Pulmonary artery endothelial cell (primary cell): ENCODE measurements around the gene ZNF14. TPM values are rescaled to one million over a fixed set of nuclear protein-coding genes. Genes with fewer than 3 reads are reported as not detected.
"Not testable (repeated sequence)": the region's sequence is repeated elsewhere in the genome, so short reads cannot be mapped to it uniquely, and the experiment has no call there.

Source experiments
- DNase-seq: peaks from one replicate; pipeline ENCODE4 v3.0.0-alpha.2; 2011; ENCODE audit warnings: low read depth, low spot score
- total RNA-seq: library from RNA; depleted of rRNA; stranded (reverse); fragments of >200 nt; gene quantifications from 2 replicates; pipeline ENCODE4 v1.2.3, GENCODE V29; 2014

Gene ZNF14
- 3.7 and 5.2 TPM in 2 replicates for total RNA-seq

DNA sequence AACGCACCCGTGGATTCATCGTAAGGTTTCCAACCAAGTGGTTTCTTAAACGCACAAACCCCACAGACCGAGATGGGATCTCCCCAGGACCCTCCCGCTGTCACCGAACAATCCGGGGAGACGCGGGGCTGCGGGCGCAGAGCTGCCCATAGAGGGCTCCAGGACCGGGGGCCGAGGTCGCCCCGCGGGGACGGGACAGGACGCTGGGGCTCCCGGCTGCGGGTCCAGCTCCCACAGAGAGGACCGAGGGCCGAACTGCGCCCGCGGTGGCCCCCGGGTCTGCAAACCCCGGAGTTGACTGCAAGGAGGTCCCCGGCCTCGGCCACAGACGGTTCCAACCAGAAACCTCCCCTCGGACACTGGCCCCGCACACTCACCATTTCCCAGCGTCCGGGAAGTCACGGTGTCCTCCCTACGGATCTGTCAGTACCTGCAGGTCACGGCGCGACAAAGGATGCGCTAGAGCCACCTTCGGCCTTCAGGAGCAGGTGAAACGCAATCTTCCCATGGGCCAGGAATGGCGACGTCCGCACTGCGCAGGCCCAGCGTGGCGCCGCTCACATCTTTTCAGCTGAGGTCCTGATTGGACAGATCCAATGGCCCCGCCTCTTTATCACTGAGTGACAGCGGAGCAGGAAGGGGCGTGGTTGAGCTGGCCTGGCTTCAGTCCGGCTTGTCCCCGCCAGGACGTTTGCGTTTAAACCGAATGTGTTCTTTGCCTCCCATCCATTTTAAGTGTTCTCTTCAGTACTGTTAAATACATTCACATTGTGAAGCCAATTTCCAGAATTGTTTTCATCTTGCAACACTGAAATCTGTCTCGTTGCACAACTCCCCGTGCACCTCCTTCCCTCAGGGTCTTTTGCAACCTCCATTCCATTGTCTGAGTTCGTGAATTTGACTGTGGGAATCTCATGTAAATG is at the start of gene ZNF14:
Gene ZNF14, minus strand, starts transcription at position 534 of the 923 bp plus-strand sequence. Its CDS starts 154 bp downstream, at position 380.
- peak; percentile 77 for DNase-seq

DNA sequence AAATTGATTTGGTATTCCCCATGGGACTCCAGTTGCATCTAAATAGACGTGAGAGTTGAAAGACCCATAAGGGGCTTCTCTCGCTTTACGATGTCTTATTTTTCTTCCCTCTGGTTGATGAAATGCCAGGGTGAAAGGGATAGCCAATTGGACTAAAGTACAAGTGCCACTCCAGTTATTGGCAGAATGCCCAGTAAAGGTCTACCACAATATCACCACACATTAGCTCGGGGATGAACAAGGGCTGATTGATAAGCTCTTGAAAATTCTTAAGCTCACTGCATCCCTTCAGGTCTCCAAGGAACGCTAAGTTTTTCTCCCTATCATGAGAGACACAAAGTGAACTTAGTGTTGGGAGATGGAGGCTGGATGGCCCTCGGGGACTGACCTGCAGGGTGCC is 48.9 kb upstream of the ZNF14 start:
- DNase-seq = not testable (repeated sequence)

DNA sequence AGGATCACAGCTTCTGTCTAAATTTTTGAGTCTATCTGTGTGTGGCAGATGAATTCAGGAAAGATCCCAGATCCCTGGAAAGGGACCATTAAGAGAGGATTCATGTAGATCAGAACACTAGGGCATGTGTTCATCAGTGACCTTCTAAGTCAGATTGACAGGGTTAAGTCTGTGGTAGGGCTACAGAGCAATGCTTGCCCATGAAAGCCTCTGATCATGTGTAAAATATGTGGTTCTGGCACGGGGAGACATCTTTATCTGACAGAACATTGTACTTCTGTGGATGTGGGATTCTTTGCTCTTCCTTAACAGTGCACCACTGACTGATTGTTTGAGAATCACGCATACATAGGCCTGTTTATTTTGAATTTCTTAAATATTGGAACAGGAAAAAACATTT is 45.8 kb upstream of the ZNF14 start:
- no peak for DNase-seq

DNA sequence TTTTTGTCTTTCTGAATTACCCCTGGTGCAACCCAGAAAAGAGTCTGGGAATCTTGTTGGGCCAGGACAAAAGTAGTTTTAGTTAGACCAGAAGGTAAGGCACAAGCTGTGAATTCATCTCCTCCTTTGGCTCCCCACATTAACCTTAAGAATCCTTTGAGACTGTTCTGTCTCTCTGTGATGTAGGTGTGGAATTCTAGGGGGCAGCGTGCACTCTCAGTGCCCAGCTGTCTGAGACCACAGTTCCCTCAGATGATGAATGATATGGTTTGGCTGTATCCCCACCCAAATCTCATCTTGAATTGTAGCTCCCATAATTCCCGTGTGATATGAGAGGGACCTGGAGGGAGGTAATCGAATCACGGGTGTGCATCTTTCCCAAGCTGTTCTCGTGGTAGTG is 44.8 kb upstream of the ZNF14 start:
- DNase-seq = no peak

DNA sequence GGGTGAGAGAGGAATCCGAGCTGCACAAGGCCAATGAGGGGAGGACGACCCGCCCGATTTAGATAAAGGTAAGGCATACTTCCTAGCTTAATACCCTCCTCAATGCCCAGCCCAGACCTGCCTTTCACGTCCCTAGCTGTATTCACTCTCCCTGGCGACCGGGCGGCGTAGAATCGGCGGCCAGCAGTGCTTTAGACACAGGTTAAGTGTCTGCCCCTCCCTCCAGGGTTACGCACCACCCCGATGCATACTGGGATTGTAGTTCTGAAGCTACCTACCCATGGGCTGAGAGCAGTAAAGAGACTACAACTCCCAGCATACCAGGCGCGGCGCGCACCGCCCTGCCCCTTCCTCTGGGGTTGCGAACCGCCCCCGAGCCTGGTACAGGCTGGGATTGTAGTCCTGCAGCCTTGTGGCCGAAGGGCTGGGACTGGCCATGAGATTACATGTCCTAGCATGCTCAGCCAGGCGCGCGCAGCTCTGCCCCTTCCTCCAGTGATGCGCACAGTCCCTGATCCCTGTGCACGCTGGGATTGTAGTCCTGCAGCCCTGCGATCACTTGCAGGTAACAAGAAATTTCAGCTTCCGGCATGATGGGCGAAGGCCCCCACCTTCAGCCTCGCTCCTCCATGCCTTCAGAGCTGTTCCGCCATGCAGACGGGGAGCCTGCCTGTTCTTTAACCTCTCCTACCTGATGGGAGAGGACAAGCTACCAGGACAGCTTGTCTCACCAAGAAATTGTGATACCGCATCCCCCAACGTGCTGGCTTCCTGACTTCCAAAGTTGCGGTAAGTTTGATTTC is 43.5 kb upstream of the ZNF14 start:
- peak; percentile 95 for DNase-seq

DNA sequence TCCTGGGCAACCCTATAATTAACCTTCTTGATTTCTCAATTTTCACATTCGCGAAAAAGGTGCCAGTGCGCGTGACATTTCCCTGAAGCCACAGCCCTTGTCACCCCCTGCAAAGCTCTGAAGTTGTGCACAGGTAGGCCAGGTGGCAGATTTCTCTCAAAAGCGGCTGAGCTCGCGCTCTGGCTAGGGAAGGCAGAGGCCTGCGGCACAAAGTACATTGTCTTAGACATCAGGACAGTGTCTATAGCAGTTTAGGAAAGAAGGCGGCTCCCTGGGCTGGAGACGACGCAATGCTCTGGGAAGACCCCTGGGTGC is 42.9 kb upstream of the ZNF14 start:
- DNase-seq = no peak

DNA sequence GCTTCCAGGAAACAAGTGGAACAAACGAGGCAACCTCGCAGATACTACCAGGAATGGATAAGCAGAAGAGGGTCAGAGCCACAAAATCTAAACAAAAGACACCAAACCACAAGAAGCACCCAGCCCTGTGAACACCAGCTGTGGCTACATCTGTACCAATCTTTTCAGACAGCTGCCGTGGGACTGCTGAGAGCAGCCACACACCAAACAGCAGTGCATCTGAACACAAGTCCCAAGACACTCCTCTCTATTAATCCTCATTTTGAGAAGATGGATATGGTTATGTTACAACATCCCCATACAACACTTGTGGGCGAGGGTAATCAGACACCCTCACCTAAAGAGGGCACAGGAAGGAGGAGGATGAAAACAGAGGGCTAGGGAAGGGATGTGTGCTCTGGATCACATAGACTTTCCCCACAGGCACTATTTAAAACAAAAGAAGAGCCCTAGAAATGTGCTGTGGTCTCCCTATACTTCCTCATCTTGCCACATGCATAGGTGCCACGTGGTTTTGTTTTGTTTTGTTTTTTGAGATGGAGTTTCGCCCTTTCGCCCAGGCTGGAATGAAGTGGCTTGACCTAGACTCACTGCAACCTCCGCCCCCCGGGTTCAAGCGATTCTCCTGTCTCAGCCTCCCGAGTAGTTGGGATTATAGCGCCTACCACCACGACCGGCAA is 41.6 kb upstream of the ZNF14 start:
- DNase-seq = no peak

DNA sequence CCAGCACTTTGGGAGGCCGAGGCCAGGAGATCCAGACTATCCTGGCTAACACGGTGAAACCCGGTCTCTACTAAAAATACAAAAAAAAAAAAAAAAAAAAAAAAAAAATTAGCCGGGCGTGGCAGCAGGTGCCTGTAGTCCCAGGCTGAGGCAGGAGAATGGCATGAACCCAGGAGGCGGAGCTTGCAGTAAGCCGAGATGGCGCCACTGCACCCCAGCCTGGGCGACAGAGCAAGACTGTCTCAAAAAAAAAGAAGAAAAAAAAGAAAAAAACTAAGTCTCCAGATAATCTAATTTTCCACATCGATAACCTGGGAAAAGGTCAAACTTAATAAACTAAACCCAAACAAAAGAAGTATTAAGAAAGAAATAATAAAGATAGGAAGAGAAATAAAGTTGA is 39.1 kb upstream of the ZNF14 start:
- not testable (repeated sequence) for DNase-seq

DNA sequence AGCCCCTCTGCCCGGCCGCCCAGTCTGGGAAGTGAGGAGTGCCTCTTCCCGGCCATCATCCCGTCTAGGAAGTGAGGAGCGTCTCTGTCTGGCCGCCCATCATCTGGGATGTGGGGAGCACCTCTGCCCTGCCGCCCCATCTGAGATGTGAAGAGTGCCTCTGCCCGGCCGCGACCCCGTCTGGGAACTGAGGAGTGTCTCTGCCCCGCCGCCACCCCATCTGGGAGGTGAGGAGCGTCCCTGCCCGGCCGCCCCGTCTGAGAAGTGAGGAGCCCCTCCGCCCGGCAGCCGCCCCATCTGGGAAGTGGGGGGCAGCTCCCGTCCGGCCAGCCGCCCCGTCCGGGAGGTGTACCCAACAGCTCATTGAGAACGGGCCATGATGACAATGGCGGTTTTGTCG is 37.1 kb upstream of the ZNF14 start:
- not testable (repeated sequence) for DNase-seq

DNA sequence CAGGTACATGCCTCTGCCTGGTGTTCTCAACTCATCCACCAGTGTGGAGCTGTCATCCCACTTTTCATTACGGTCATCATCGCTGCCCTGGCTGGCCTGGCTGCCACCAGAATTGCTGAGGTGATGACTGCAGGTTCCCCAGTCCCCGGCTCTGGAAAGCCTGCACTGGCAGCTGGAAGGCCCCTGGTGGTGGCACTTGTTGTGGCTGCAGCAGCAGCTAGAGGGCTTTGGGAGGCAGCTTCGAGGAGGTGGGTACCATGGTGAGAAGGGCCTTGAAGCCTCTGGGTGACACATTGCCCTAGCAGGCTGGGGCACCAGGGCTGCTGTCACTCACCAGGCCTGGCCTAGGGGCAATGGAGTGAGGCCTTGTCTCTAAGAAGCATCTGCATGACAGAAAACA is 25.3 kb upstream of the ZNF14 start:
- no peak for DNase-seq

DNA sequence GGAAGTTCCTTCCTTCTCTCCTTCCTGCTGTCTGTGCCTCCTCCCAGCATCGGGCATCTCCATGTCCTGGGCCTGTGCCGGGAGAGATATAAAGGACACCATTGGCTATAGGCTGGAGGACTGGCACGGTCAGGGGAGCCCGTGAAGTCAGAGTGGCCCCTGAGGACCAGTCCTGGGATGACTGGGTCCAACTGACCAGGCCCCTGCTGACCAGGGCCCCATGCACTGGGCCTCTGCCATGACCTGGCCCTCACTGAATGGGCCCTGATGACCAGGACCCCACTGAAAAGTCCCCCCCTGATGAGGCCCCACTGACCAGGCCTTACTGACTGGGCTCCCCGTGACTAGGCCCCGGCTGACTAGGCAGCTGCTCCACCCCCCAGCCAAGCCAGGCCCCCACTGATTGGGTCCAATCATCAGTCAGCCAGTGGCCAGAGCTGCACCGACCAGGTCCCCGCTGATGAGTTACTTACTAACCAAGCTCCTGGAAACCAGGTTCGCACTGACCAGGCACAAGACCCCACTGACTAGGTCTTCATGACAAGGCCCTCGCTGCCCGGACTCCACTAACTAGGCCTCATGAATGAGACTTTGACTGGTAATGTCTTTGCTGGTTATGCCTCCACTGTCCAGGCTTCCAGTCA is 20.0 kb upstream of the ZNF14 start:
- DNase-seq = no peak

DNA sequence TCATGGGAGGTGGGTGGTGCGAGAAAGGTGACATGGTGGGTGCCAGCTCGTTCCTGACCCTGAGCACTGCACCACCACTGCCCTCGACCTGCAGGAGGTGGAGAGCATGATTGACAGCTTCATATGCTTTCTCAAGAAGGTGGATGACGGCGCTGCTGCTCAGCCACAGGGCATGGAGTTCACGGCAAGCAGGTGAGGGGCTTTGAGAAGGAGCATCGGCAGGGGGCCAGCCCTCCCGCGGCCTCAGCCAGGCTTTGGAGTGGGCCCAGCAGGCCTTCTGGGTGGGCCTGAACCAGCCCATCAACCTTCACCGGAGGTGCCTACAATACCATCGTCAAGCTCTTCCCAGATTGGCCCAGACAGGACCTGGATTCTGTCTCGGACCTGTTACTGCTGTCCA is 18.9 kb upstream of the ZNF14 start:
- no peak for DNase-seq

DNA sequence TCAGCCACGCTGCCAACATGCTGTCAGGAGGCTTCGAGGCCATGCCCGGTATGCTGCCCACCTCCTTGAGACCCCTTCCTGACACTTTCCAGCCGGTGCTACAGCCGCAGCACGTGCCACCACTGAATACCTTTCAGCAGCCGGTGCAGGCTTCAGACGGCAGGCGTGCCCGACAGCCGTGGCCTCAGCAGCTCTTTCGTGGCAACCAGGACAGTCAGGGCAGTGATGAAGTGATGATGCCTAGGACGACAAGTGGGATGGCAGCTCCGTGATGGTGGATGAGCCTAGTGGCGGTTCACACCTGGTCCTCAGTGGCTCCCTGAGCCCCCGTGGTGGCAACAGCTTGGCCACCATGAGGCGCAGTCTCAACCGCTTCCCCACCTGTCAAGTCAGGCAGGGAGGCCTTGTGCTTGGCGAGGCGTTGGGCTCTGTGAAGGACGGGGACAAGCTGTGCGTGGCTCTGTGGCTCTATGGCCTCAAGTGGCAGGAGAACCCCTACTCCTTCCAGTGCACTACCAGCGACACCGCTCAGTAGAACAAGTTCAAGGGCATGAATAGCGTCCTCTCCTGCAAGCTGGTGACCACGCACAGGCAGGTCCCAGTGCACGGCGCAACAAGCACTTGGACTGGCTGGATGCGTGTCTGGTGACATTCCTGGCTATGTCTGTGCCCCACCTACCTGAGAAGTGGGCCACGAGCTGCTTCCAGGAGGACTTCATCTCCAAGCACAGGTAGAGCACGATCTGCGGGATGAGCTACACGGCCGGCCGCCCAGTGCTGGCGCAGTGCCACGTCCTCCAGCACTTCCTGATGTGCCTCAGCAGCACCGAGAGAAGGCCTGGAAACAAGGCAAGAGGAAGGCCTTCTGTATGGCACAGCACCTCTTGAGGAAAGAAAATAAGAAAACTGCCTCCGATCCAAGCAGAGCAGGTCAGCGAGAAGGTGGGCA is 18.2 kb upstream of the ZNF14 start:
- no peak for DNase-seq

DNA sequence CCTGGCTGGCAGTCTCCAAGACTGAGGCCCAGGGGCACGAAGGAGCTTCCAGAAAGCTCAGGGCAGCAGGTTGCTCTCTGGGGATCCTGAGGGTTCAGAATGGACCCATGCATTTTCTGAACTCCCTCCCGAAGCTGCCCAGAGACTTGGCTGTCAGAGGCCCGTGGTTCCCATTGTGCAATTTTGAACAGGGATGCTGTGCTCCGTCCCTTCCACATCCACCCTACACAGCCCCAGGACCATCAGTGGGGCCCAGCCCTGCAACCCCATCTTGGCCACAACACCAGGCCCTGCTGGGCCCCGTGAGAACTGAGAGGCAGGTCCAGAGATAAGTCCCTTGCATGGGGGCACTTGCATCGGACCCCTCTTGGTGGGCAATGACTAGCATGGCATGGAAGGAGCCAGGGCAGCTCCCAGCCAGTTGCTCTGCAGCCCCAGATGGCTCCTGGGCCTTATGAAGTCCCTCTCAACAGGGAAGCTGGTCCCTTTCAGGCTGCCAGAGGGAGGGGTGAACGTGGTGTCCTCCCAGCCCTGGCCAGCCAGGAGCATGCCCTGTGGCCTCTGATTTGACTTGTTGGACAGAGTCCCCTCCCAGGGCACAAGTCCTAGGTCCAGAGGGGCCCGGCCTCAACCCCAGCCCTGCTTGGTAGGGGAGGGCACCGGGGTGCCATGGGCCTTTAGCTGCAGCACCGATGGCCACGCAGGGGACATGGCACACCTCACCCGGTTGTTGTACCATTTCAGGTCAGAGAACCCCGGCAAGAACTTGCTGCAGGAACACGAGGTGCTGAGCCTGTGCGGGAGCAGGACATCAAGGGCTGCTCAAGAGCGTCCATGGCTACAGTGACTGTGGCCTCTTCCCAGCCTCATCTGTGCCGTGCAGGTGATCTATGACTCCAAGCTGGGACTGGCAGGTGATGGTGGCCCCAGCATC is 17.3 kb upstream of the ZNF14 start:
- DNase-seq = no peak

DNA sequence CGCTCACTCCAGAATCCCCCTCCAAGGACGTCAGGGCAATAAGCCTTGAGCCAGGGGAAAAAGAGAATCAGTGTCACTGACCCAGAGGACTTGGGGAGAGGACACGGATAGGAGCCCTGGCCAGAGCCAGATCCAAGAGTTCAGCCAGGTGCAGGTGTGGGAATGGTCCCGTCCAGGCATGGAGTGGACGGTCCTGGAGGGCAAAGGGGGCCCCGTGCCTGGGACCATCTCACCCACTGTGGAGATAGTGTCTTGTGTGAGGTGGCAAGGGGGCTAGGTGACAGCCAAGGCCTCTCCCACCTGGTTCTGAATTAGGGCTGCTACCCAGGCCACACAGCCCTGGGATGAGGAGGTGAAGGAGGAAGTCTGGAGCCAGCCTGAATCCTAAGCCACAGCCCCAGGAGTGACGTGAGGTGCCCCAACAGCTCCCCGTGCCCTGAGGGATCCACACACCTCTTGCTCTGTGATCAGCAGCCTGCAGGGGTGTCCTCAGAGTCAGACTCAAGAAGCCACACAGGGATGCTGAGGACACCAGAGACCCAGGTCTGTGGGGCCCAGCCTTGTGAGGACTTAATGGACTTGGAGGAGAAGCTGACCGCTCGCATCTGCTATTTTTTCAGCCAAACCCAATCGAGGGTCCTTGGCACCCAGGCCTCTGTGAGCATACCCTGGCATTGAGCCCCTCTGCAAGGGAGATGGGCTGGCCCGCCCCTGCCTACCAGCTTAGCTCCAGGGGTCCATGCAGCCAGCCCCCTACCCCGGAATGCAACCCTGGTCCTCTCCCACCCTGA is 16.4 kb upstream of the ZNF14 start:
- DNase-seq = no peak

DNA sequence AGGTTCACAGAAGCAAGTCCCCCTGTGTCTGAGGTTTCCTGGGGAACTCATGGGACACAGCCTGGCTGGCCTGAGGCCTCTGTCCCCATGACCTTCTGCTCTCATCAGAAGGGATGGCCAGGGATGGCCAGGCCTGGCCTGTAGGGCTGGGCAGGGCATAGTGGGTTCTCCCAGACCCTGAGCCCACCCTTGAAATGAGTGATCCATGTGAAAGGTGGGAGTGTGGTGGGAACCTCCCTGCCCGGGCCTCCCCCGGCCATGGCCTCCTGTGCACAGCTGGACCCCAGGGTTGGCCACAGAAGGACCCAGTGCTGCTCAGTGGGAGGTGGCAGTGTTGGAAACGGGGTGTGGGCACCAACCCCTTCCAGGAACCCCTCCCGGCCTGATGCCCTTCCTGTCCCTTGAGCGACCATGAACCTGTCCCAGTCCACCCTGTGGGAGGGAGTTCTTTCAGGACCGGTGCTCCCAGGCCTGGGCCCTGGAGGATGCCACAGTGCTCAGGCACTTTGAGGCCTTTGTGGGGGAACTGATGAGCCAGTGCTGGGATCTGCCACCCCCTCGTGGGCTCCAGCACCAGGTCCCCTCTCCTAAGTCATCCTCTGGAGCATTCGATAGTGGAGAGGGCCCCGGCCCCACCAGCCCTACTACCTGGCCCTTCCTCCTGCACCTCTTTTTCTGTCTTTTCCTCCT is 15.5 kb upstream of the ZNF14 start:
- DNase-seq = no peak

DNA sequence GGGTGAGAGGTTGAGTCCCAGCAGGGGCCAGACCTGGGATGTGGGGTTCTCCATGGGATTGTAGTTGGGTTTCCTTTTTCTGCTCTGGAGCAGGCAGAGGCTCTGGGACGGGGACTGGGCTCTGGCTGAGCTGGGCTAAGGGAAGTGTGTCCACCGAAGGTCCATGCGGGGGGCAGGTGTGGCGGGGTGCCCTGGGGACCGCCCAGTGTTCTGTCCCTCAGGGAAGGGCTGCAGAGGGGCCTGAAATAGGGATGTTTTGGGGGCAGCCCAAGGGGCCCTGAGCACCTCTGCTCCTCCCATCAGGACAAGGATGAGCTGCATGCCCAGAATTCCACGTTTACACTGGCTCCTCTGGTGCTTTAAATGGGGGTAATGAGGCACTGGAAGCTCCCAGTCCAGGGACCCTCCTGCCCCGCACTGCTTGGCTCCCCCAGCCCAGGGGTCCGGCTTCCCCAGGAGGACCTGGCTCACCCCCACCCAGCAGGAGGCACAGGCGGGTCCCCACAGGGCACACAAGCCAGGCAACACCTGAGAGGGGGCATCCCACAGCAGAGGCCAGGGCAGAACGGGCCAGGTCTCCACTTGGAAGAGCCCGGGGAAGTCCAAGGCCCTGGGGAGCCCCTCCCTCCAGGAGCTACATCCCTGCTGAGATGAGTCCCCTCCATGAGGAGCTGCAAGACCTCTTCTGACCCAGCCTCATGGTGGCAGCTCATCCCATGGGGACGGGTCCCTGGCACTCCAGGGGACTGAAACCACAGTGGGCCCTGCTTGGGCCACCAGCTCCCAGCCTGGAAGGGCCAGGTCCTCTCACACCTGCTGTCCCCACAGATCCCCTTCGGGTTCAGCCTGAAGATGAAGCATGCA is 14.7 kb upstream of the ZNF14 start:
- DNase-seq = no peak
